Umbilical cord (tissue), 2 donors: ENCODE data around the gene HOXD10. TPM values are rescaled to one million over a fixed set of nuclear protein-coding genes. Genes with fewer than 3 reads are reported as not detected.

Experiments
- DNase-seq: peaks from one replicate; pipeline ENCODE4 v3.0.0-alpha.2; 2015; ENCODE audit warnings: low spot score
- total RNA-seq: library from RNA; depleted of rRNA; stranded (reverse); fragments of >200 nt; gene quantifications from one replicate; pipeline ENCODE4 v1.2.3, GENCODE V29; 2014; ENCODE audit warnings: low replicate concordance; ENCODE audit not compliant: insufficient read depth

Gene HOXD10
- total RNA-seq, 1 donor from 2014 or later: 14.4 TPM

GRCh38 chr2:176106581-176107539, 9.7 kb upstream of the HOXD10 start, which contains the start of gene HOXD11:
HOXD11 (plus strand) TSS chr2:176107280; CDS start chr2:176107356, 76 bp downstream.
- DNase-seq: no peak

DNA sequence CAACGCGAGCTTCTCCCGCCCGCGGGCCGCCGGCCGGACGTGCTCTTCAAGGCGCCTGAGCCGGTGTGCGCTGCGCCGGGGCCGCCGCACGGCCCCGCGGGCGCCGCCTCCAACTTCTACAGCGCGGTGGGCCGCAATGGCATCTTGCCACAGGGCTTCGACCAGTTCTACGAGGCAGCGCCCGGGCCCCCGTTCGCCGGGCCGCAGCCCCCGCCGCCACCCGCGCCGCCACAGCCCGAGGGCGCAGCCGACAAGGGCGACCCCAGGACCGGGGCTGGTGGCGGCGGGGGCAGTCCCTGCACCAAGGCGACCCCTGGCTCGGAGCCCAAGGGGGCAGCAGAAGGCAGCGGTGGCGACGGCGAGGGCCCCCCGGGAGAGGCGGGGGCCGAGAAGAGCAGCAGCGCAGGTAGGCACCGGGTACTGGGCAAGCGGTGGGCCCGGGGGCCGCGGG, 8.8 kb upstream of the HOXD10 start:
- no peak for DNase-seq

- DNase-seq: no peak
These were observed 7.2 kb upstream of the HOXD10 start for GRCh38 chr2:176109192-176109901.

DNA sequence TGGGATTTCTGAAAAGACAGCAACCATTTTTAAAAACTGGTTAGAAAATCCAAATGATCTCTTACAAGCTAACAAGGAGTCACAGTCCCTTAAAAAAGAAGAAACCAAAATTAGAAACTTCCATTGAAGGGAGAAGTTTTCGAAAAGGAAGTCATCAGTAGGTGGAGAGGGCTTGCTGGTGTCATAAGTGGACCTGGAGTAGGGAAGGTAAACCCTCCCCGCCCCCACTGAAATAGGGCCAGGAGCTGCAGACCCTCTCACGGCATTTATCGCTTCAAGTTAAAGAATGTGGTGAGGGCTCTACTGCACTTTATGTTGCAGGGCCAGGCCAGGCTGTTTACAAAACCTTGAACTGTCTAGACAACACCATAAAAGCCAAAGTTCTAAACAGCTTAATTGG, 6.6 kb upstream of the HOXD10 start:
- DNase-seq: no peak

DNA sequence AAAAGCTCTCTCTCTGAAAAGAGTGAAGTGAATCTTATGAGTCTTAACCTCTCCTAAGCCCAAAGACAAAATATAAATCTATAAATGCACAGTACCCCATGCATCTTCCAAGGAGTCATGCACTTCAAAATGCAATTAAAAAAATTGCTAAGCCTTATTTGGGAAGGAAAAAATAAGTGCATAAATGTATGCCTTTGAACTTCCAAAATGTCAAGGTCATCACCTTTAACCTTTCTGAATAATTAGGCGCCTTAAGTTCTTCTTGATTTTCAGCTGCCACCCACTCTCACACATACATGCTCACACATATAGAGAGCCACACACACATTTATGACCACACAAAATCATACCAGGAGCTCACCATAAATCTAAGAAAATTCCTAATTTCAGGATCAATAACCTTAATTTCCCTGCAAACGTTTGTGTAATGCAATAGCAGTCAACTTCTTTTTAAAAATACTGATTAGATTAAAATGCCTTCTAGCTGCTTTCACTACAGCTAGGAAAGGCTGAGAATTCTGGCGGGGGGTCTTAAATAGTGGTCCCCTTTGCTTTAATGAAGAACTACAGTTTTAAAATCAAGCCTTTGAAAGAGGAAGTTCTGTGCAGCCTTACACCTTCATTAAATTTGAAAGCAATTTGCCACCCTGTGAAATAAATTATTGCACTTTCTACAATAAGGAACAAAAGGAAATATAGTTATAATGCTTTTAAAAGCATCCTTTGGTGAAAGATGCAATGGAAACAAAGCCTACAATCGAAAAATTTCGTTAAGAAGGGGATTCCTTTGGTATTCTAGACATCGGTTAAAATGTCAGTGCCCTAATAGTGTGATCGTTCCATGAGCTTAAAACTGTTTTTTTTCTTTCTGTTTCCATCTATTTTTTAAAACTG, 5.9 kb upstream of the HOXD10 start:
- no peak for DNase-seq

DNA sequence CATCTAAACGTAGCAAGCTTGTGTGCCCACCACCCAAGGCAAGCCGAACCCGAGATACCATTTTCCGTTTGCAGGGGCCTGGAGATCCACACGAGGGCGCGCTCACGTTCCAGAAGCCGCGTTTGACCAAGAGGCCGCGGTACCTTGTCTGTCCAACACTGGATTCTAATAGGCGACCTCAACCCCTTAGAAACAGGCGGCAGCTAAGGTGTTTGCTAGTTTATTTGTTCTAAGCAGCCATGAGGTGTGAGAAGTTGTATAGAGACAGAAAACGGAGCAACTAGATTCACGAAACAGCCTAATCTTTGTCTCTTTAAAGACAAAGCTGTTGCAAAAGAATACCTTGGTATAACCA, 5.3 kb upstream of the HOXD10 start:
- DNase-seq: no peak

DNA sequence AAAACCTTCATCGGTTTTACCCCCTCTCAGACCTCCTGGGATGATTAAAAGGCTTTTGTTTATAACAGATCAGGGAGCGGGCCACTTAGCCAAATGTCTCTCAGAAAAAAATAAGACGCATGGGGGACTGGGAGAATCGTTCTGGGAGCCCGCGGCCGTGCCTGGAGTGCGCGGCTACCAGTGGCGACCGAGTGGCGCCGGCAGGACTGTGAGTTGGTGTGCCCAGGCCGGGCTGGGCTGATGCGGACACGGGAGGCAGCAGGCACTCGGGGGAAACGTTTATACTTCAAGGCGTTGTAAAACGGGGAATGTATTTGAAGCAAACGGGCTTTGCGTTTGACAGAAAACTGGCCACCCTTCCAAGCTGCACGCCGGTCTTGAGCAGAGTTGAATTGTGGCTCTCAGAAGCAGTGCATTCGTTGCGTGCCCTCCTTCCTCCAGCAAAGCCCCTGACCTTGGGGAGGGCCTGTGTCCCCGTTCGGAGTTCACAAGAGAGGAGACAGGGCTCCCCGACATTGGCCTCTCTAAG, 4.7 kb upstream of the HOXD10 start:
- no peak for DNase-seq

DNA sequence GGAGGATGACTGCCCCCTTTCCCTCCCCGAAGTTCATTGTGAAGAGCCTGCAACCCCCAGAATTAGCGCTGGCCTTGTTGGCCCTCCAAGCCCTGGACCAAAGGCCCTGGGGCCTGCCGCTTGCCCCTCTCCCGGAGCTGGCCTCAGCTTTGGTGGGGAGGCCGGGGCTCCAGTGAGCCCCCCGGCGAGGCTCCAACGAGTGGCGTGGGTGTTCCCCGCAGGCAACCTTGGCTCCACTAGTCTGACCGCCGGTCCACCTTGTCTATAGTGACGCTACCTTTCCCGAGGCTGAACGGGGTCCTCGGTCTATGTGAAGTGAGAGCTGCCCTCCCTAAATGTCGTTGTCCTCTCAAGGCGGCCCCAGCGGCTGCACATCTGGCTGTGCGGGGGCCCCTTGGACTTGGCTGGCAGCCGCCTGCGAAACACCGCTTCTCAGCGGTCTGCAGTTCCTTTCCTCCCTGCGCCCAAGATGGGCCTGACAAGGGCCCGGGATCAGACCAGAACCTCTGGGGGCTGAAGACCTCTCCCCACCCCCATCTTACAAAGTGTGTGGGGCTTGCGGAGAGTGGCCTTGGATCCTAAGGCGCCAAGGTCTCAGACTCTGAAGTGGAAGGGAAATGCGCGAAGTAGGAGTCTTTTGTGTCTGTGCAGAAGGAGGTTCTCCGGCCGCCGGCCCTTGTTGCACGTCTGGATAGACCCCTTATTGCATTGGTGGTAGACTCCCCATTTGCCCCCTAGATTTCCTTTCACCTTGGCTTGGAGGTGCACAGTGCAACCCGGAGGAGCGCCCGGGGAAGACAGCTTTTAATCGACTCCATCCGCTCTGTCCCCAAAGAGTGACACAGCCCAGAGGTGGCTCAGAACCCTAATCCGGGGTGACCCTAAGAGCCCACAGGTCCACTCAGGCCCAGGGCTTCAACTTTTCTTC, 3.9 kb upstream of the HOXD10 start:
- no peak for DNase-seq

GRCh38 chr2:176114120-176114929, 2.3 kb upstream of the HOXD10 start:
- no peak for DNase-seq

DNA sequence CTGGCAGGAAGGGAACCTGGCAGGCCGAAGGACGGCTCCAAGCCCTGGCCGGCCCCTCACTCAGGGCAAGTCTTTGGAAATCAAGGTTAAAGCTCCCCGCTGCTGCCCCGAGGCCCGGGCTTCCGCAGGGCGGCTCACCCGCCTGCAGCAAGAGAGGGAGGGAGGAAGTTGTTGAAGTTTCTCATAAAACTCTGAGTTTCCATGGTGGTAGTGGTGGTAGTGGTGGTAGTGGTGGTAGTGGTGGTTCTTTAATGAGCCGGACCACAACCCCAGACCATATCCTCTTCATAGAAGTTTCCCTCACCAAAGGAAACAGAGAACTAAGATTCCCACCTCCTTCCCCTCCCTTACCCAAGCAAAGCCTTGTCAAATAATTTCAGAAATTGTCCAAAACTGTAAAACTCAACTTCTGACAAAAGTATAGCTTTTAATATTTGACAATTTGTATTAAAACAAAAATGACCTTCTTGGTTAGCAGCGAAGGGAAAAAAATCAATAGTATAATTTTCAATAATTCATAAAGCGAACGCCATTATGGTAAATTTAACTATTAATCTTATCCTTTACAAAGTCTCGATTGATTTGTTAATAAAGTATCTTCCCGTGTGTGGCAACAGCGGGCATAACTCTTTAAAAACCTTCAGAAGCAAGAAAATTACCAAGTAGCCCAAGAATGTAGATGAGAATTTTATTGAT, 1.5 kb upstream of the HOXD10 start:
- DNase-seq: no peak

- no peak for DNase-seq
These were observed 714 bp downstream of the HOXD10 start for GRCh38 chr2:176117162-176117822.

DNA sequence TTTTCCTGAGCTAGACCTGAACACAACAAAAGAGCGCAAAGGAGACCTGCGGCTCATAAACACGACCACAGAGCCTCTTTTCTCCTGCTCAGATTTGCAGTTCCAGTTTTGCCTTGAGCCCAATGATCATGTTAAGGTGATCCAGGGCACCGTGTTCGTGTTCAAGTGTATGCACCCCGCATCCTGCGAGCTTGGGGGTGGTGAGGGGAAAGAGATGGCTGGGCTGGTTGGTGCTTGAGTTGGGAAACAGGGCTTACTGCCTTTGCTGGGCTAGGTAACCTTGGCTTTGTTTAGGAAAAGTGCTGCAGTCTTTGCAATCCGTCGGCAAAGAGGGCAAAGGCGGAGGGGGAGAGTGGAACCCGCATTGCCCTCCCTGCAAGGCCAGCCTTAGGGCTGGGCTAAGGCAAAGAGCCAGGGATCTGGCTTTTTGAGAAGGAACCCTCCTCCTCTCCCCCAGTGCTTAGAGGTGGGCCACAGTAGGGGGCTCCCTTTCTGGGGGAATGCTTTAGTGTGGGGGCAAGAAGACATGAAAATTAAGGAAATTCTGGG, 1.3 kb downstream of the HOXD10 start:
- no peak for DNase-seq

GRCh38 chr2:176118601-176119339, 2.2 kb downstream of the HOXD10 start:
- DNase-seq: no peak

GRCh38 chr2:176120364-176121189, 4.0 kb downstream of the HOXD10 start:
- no peak for DNase-seq

DNA sequence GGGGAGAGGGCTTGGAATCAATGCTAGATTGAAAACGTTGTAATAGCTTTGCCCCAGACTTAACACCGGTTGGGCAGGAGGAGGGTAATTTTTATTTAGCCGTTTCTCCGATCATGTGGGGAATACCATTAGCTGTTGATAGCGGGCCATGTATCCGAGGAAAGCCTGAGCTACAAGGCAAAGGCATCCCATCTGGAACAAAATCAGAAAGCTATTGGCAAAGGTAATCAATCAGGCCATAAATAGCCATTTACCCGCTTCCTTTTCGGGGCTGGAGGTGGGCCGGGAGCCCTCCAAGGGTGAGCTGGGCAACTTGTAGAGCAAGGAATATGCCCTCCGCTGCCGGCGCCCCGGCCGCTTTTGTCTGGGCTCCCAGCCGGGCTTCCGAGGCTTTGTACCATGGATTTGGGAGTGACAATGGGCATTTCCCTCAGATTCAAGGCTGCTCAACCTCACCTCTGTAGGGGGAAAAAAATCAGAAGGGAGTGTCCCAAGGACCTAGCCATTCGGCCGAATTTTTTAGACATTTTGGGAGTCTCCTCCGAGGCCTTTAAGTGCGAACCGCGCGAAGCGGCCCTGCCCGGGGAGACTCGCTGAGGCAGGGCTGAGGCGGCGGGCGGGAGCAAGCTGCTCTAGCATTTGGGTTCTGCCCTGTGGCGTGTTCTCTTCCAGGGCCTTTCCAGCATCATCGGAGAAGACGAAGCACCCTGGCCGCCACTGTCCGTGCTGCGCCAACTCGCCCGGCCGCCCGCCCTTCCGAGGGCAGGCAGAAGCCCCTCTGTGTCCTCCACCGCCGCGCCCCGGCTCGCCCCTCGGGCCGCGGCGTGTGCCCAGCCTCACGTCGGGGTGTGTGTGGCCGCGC, 4.8 kb downstream of the HOXD10 start:
- DNase-seq: no peak
